GOT3 (cell line): ENCODE data around the gene CMIP.

Experiments
- DNase-seq: peaks from one replicate; lab custom pipeline; 2025; ENCODE audit warnings: mixed read lengths; lab: John Stamatoyannopoulos, UW

The CMIP gene

DNA sequence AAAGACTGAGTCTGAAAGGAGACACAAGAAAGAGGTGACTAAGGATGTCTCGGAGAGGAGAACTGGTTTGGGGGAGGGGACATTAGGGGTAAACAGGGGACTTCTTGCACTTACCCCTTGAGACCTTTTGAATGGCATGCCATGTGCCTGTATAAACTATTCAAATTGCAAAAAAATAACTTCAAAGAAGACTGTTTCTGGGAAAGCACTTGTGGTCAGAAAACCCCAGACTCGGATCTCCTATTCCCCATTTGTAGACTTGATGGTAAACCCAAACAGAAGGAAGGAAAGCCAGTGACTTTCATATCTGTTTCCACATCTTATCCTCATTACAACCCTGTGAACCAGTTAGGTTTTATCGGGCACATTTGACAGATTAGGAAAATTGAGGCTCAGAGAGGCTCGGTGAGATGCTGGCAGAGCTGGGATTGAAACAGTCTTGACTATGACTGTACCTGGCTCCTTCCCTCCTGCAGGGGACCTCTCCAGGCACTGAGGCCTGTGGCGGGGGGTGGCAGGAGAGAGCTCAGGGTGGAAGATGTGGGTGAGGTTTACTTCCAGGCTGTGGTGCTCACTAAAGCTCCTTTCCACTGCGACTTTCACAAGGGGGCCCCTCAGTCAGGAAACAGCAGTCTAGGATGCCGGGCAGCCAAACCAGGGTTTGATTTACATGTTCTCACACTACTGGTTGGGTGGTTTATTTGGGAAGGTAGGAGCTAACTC, 304.0 kb downstream of the CMIP start:
- DNase-seq: no peak

DNA sequence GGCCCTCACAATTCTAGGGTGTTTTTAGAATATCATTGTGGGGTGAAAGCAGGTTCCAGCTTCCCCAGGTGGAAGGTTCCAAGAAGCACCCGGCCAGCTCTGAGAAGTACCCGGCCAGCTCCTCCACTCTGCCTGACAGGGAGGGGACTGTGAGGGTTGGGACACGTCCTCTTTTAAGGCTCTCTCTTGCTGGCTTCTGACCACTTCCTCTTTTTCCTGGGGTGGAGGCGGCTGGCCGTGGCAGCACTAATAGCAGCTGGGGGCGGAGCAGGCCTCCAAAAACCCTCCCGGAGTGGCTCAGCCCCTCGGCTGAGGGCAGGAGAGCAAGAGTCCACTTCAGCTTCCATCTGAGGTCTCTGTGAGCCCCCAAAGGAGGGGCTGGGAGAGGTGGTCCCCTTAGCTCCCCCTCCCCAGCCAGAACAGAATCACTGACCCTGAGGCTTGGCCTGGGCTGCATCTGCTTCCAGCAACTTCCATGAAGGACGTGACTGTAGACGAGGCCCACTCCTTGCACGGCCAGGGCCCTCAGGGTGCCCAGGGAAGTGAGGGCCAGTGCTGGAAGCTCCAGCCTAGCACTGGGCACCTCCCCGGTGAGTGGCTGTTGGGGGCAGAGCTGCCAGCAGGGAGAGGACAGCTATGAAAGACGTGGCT, 307.7 kb downstream of the CMIP start:
- no peak for DNase-seq

DNA sequence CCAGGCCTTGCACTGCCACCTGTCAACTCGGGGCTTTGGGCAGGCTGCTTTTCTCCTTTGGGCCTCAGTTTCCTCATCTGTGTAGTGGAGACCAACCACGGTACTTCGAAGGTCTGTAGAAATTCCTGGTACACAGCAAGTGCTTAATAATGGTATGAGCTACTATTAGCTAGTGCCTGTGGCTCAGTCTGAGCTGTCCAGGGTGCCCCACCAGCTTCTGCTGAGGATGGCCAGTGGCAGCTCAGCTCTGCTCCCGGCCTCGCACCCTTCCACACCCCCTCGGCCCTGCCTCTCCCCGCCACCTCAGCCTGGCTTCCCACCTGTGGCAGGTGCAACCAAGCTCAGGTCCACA, 308.2 kb downstream of the CMIP start:
- DNase-seq: no peak

DNA sequence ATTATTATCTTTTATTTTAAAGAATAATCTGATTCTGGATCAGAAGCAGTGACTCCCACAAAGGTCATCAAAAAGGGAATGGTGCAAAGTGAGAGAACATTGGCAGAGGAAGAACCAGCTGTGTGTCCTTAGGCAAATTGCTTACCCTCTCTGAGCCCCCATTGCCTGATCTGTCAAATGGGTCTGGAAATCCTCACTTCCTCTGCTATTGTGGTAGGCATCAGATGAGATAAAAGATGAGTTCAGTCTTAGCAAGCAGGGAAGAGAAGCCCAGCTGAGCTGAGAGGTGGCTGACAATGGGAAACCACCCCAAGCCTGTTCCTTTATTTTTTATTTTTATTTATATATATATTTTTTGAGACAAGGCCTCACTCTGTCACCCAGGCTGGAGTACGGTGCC, 310.2 kb downstream of the CMIP start:
- DNase-seq: no peak

DNA sequence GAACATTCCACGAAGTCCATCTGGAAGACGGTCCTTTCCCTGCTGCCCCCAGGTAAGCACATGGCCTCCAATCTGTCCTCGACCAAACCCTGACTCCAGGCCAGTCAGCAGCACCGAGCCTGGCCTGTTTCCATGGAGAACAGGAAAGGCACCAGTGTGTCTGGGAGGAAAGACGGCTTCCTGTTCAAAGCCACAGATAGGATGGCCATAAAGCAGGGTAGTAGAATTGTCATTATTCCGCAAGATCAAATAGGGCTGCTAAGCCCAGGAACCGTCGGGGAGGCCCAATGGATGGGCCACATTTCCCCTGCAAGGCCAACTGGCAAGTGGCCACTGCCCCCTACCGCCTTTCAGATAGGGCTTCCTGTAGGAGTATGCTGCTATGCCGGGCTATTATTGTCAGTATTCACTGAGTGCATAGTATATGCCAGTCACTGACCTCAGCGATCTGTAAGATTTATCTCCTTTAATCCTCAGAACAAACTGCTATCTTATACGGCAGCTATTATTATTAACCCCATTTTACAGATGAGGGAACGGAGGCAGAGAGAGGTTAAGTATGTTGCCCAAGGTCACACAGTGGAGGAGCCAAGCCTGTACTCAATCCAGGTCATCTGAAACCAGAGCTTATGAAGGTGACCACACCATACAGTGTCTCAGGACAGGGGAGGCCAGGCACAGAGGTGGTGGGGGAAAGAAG, 311.5 kb downstream of the CMIP start:
- DNase-seq: no peak

DNA sequence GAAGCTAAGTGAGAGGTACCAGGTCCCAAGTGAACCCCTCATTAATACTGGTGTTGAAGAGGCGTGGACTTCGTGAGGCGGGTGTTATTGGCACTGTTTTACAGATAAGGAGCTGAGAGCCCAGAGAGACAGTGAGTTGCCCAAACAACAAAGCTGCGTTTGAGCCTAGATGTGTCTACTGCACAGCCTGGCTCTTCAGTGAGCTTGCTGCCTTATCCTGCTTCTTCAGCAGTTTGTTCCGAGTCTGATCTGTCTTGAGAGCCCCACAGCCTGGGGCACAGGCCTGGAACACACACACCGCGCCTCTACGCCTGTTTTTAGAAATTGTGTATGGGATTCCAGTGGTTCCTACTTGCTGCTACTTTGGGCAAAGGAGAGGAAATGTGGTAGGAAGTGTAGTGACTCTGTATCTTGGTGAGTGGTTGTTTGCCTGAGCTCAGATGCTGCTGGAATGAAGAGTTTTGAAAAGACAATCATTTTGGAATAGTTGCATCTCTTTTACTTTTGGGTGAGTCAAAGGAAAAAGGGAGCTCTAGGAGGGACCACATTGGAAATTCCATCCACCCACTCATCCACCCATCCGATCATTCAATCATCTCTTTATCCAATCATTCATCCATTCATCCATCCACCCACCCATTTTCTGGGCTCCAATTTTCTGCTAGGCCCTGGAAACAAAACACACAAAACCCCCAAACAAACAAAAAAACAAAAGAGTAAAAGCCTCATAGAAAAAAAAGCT, 312.2 kb downstream of the CMIP start:
- DNase-seq: no peak

DNA sequence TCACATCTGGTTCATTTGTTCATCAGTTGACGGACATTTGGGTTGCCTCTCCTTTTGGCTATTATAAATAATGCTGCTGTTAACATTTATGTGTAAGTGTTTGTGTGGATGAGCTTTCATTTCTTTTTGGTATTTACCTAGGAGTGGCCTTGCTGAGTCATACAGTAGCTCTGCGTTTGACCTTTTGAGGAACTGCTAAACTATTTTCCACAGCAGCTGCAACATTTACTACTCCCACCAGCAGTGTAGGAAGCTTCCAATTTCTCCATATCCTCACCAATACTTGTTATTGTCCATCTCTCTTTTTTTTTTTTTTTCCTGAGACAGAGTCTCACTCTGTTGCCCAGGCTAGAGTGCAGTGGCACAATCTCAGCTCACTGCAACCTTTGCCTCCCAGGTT, 313.8 kb downstream of the CMIP start:
- DNase-seq: no peak
